Right lobe of liver (tissue), 4 donors: ENCODE measurements around the gene SLC27A2.

Experiments used
- CTCF ChIP-seq, 4 donors: fragments of 200-600 bp in 3 of 4; fragments of 450-650 bp in 1 of 4; IDR thresholded peaks; one replicate each; pipeline versions ENCODE4 v1.5.1 to v1.8.0; 2016 to 2022; ENCODE audit warnings: antibody characterized with exemption in 4 of 4, mild to moderate bottlenecking in 2 of 4
- POLR2A ChIP-seq: fragments of 450-650 bp; IDR thresholded peaks from one replicate; pipeline ENCODE4 v1.6.1; 2017; ENCODE audit warnings: antibody characterized with exemption, mild to moderate bottlenecking
- donor health status: DM: no; HTN: no; CAD: no.
- donor health status: DM: no; HTN: no; CAD: no.
- donor health status: DM: no; HTN: yes; CAD: no.

- TF ChIP-seq POLR2A: no peak
- no peak for TF ChIP-seq CTCF (IDR thresholded peaks at IDR 0.05)
Observed at GRCh38 chr15:50202003-50202402, 20.0 kb downstream of the SLC27A2 start.
